ENCODE results near the gene TBC1D9B. TPM values are rescaled to one million over a fixed set of nuclear protein-coding genes. Genes with fewer than 3 reads are reported as not detected.

TBC1D9B gene
- total RNA-seq, 4 donors from 2014 or later, result 97.5 to 177 (median 116) TPM

- Histone ChIP-seq H3K4me3 (no peak overlapping the region), H3K27me3 (no peaks in the 10 kb centered on the region), H3K27ac (no peak overlapping the region), H3K36me3 (peaks cover 59% of the 10 kb centered on the region), H3K4me1 (peaks cover 21% of the 10 kb centered on the region), H3K9me3 (no peaks in the 10 kb centered on the region)
- WGBS, result 93% methylated on average over 7 of the region's 7 CpGs
- DNase-seq (ENCODE audit: low spot score in 2 of 2), result no peak
- TF ChIP-seq POLR2AphosphoS5 (IDR thresholded peaks at IDR 0.05), result no peak
- TF ChIP-seq EP300 (IDR thresholded peaks at IDR 0.05), result no peak
- no peak for TF ChIP-seq CTCF (IDR thresholded peaks at IDR 0.05)
- no peak for TF ChIP-seq POLR2A (IDR thresholded peaks at IDR 0.05)
Observed at GRCh38 chr5:179902763-179903158, 4.9 kb downstream of the TBC1D9B start.

GRCh38 chr5:179901915-179902762 lies 5.6 kb downstream of the TBC1D9B start:
- H3K9me3 ChIP-seq, result no peaks in the 10 kb centered on the region
- DNase-seq (ENCODE audit: low spot score in 2 of 2), result no peak
- H3K27ac ChIP-seq, result no peak overlapping the region

GRCh38 chr5:179901462-179901861 lies 6.2 kb downstream of the TBC1D9B start:
- TF ChIP-seq POLR2A (IDR thresholded peaks at IDR 0.05), result no peak
- no peak for TF ChIP-seq CTCF (IDR thresholded peaks at IDR 0.05)
- TF ChIP-seq POLR2AphosphoS5 (IDR thresholded peaks at IDR 0.05), result no peak
- TF ChIP-seq EP300 (IDR thresholded peaks at IDR 0.05), result no peak
- Histone ChIP-seq H3K4me3 (no peak overlapping the region), H3K27ac (no peak overlapping the region), H3K36me3 (peaks cover 71% of the 10 kb centered on the region), H3K4me1 (peaks cover 14% of the 10 kb centered on the region), H3K9me3 (no peaks in the 10 kb centered on the region), H3K27me3 (no peaks in the 10 kb centered on the region)
- no peak for DNase-seq (ENCODE audit: low spot score in 2 of 2)
- 90% methylated on average over 6 of the region's 6 CpGs for WGBS

More at GRCh38 chr5:179901915-179902762, 5.6 kb downstream of the TBC1D9B start:
- Histone ChIP-seq H3K4me3 (no peak overlapping the region), H3K27me3 (no peaks in the 10 kb centered on the region), H3K4me1 (peaks cover 20% of the 10 kb centered on the region), H3K36me3 (peaks cover 65% of the 10 kb centered on the region)
- TF ChIP-seq CTCF (IDR thresholded peaks at IDR 0.05) (no peak), EP300 (IDR thresholded peaks at IDR 0.05) (no peak), POLR2AphosphoS5 (IDR thresholded peaks at IDR 0.05) (no peak), POLR2A (IDR thresholded peaks at IDR 0.05) (no peak)
- WGBS, result 86% methylated on average over 13 of the region's 15 CpGs

GRCh38 chr5:179900711-179901110 lies 7.0 kb downstream of the TBC1D9B start:
- no peak overlapping the region for H3K4me3 ChIP-seq
- H3K27me3 ChIP-seq, result no peaks in the 10 kb centered on the region
- peaks cover 78% of the 10 kb centered on the region for H3K36me3 ChIP-seq
- peaks cover 6% of the 10 kb centered on the region for H3K4me1 ChIP-seq
- WGBS, result 91% methylated on average over 13 of the region's 13 CpGs
- DNase-seq (ENCODE audit: low spot score in 2 of 2), result no peak
- TF ChIP-seq CTCF (IDR thresholded peaks at IDR 0.05), result no peak
- TF ChIP-seq EP300 (IDR thresholded peaks at IDR 0.05), result no peak
- no peak for TF ChIP-seq POLR2A (IDR thresholded peaks at IDR 0.05)
- TF ChIP-seq POLR2AphosphoS5 (IDR thresholded peaks at IDR 0.05), result no peak
- no peaks in the 10 kb centered on the region for H3K9me3 ChIP-seq
- H3K27ac ChIP-seq, result no peak overlapping the region

- Histone ChIP-seq H3K4me1 (peaks cover 1% of the 10 kb centered on the region), H3K27ac (no peak overlapping the region), H3K4me3 (no peak overlapping the region), H3K9me3 (no peaks in the 10 kb centered on the region), H3K27me3 (no peaks in the 10 kb centered on the region), H3K36me3 (peaks cover 83% of the 10 kb centered on the region)
- TF ChIP-seq POLR2AphosphoS5 (IDR thresholded peaks at IDR 0.05) (no peak), EP300 (IDR thresholded peaks at IDR 0.05) (no peak), POLR2A (IDR thresholded peaks at IDR 0.05) (no peak)
- no peak for DNase-seq (ENCODE audit: low spot score in 2 of 2)
- WGBS, result 89% methylated on average over 9 of the region's 9 CpGs
Observed at GRCh38 chr5:179900206-179900605, 7.5 kb downstream of the TBC1D9B start.
